Naive B cell (primary cell): ENCODE data around the gene ITSN1. TPM values are rescaled to one million over a fixed set of nuclear protein-coding genes. Genes with fewer than 3 reads are reported as not detected.

ENCODE experiments used
- ATAC-seq, 2 donors: fragments of 150-1000 bp; cut with Tn5 transposase; 2 replicates each; pipeline ENCODE4 v1.10.0; 2021; ENCODE audit warnings: low read depth in 2 of 2, mild to moderate bottlenecking in 2 of 2, moderate library complexity in 2 of 2
- DNase-seq: peaks from one replicate; pipeline ENCODE4 v3.0.0; 2022
- H3K27ac Mint-ChIP-seq, 6 donors: one replicate each; pipeline ENCODE4 v1.8.0; 2020 to 2022; ENCODE audit warnings: mild to moderate bottlenecking in 6 of 6, mixed read lengths in 6 of 6, moderate library complexity in 5 of 6, inconsistent platforms in 2 of 6
- H3K27me3 Mint-ChIP-seq, 3 donors: one replicate each; pipeline ENCODE4 v1.8.0; 2021 to 2022; ENCODE audit warnings: mixed read lengths in 3 of 3, mild to moderate bottlenecking in 1 of 3
- H3K36me3 Mint-ChIP-seq, 2 donors: one replicate each; pipeline ENCODE4 v1.8.0; 2020 to 2022; ENCODE audit warnings: mixed read lengths in 2 of 2, inconsistent platforms in 1 of 2, mild to moderate bottlenecking in 1 of 2
- H3K4me1 Mint-ChIP-seq, 3 donors: one replicate each; pipeline ENCODE4 v1.8.0; 2020 to 2022; ENCODE audit warnings: mixed read lengths in 3 of 3, inconsistent platforms in 1 of 3, mild to moderate bottlenecking in 1 of 3, moderate library complexity in 1 of 3
- H3K4me3 Mint-ChIP-seq, 8 donors: one replicate each; pipeline ENCODE4 v1.8.0; 2020 to 2022; ENCODE audit warnings: mild to moderate bottlenecking in 8 of 8, mixed read lengths in 8 of 8, moderate library complexity in 8 of 8, inconsistent platforms in 2 of 8
- H3K9me3 Mint-ChIP-seq, 7 donors: one replicate each; pipeline ENCODE4 v1.8.0; 2020 to 2022; ENCODE audit warnings: mixed read lengths in 7 of 7, mild to moderate bottlenecking in 5 of 7, inconsistent platforms in 2 of 7, moderate library complexity in 1 of 7
- polyA plus RNA-seq, 6 donors: library from polyadenylated mRNA; unstranded; fragments of 300-500 nt; fragmentation: Illumina TruSeq; gene quantifications; one replicate each; pipeline ENCODE4 v1.2.3, GENCODE V29; 2021; ENCODE audit warnings: low read depth in 6 of 6

Gene ITSN1
- polyA plus RNA-seq, 6 donors from 2014 or later: 0.12 to 1.4 (median 0.60) TPM; not detected in 1

GRCh38 chr21:33760641-33761440 is 118.5 kb downstream of the ITSN1 start:
- Mint-ChIP-seq H3K4me1 (no peaks in the 10 kb centered on the region), H3K27ac (no peak overlapping the region), H3K27me3 (no peaks in the 10 kb centered on the region), H3K4me3 (no peak overlapping the region), H3K36me3 (no peaks in the 10 kb centered on the region), H3K9me3 (peaks cover 0 to 2% (median 0%) of the 10 kb centered on the region in 7 donors)
- no peak for ATAC-seq
- DNase-seq: no peak

DNA sequence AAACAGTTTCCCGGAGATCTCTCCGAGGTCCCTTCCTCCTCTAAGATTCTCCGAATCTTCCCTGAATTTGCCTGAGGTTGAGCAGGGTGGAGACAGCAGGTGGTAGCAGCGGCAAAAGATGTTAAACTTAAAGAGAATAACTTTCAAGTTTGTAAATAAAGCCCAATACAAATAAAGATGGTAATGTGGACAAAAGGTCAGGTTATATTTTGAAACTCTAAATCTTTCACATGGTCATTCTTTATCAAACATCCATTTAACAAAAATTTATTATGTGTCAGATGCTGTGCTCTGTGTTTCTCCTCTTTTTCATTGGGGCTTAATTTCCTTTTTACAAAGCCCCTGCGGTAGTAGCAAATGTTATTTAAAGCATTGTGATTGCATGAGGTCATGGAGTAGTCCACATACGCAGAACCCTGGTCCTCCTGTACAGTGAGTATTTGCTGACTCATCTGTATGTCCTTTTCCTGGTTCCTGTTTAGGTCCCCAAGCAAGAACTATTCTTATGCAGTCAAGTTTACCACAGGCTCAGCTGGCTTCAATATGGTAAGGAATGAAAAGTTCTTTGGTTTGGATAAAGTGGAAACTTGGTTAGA is 119.2 kb downstream of the ITSN1 start:
- H3K9me3 Mint-ChIP-seq: peaks cover 0 to 2% (median 0%) of the 10 kb centered on the region in 7 donors
- no peak overlapping the region for H3K27ac Mint-ChIP-seq
- H3K4me1 Mint-ChIP-seq: no peaks in the 10 kb centered on the region
- no peaks in the 10 kb centered on the region for H3K27me3 Mint-ChIP-seq
- ATAC-seq (no peak), DNase-seq (no peak)
- no peak overlapping the region for H3K4me3 Mint-ChIP-seq
- no peaks in the 10 kb centered on the region for H3K36me3 Mint-ChIP-seq

DNA sequence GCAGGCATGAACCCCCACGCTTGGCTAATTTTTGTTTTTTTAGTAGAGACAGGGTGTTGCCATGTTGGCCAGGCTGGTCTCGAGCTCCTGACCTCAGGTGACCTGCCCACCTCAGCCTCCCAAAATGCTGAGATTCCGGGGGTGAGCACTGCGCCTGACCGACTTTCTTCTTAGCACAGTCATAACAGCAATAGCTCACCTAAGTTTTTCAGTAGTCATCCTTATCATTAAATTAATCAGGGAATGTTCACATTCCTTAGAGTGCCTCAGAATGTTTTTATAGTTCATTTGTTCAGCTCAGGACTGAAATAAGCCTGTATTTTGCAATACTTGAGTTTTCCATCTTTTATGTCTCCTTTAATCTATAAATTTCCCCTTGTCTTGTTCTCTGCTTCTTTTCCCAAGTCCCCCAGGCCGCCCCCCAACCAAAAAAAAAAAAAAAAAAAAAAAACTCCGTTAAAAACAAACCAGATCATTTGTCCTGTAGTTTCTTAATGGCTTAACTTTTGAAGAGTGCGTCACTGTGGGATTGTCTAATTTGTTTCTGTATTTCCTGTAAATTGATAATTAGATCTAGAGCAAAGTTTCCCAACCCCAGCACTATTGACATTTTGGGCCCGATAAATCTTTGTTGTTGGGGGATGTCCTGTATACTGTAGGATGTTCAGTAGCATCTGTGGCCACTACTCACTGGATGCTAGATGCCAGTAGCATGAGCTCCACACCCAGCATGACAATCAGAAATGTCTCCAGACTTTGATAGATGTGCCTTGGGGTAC is 120.7 kb downstream of the ITSN1 start:
- H3K9me3 Mint-ChIP-seq: peaks cover 0 to 2% (median 0%) of the 10 kb centered on the region in 7 donors
- ATAC-seq (no peak), DNase-seq (no peak)
- H3K4me1 Mint-ChIP-seq: no peaks in the 10 kb centered on the region
- H3K4me3 Mint-ChIP-seq: no peak overlapping the region
- no peaks in the 10 kb centered on the region for H3K27me3 Mint-ChIP-seq
- H3K27ac Mint-ChIP-seq: no peak overlapping the region
- H3K36me3 Mint-ChIP-seq: no peaks in the 10 kb centered on the region

GRCh38 chr21:33763582-33763899 is 121.2 kb downstream of the ITSN1 start:
- Mint-ChIP-seq H3K9me3 (peaks cover 0 to 2% (median 0%) of the 10 kb centered on the region in 7 donors), H3K27me3 (no peaks in the 10 kb centered on the region), H3K27ac (no peak overlapping the region), H3K36me3 (no peaks in the 10 kb centered on the region), H3K4me3 (no peak overlapping the region), H3K4me1 (no peaks in the 10 kb centered on the region)
- DNase-seq (no peak), ATAC-seq (no peak)

- Mint-ChIP-seq H3K9me3 (peaks cover 0 to 7% (median 3%) of the 10 kb centered on the region in 7 donors), H3K27ac (no peak overlapping the region), H3K4me1 (no peaks in the 10 kb centered on the region), H3K4me3 (no peak overlapping the region), H3K27me3 (peaks cover 0 to 13% (median 0%) of the 10 kb centered on the region in 3 donors), H3K36me3 (peaks cover 0 to 10% of the 10 kb centered on the region in 2 donors)
- no peak for DNase-seq
- ATAC-seq: no peak
These were observed 124.9 kb downstream of the ITSN1 start for GRCh38 chr21:33767236-33767635.

DNA sequence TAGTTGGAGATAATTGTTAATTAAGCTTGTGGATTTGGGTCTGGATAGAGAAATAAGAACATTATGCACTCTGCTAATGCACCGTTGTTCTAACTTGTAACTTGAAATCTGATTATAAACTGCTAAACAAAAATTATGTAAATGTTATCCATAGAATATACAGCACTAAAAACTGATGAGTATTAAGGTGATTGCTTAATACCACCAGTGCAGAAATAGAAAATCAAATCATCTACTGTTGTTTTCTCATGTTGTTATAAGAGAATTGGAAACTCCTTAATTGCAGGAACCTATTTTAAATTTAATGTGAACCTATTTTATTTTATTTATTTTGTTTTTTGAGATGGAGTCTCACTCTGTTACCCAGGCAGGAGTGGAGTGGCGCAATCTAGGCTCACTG is 125.7 kb downstream of the ITSN1 start:
- peaks cover 0 to 7% (median 3%) of the 10 kb centered on the region in 7 donors for H3K9me3 Mint-ChIP-seq
- H3K36me3 Mint-ChIP-seq: peaks cover 0 to 10% of the 10 kb centered on the region in 2 donors
- DNase-seq (no peak), ATAC-seq (no peak)
- no peak overlapping the region for H3K4me3 Mint-ChIP-seq
- peaks cover 0 to 13% (median 0%) of the 10 kb centered on the region in 3 donors for H3K27me3 Mint-ChIP-seq
- no peak overlapping the region for H3K27ac Mint-ChIP-seq
- H3K4me1 Mint-ChIP-seq: no peaks in the 10 kb centered on the region

GRCh38 chr21:33769057-33769456 is 126.8 kb downstream of the ITSN1 start:
- Mint-ChIP-seq H3K9me3 (peaks cover 0 to 7% (median 3%) of the 10 kb centered on the region in 7 donors), H3K27ac (no peak overlapping the region), H3K36me3 (peaks cover 0 to 10% of the 10 kb centered on the region in 2 donors), H3K27me3 (peaks cover 0 to 13% (median 0%) of the 10 kb centered on the region in 3 donors), H3K4me1 (no peaks in the 10 kb centered on the region), H3K4me3 (no peak overlapping the region)
- ATAC-seq (no peak), DNase-seq (no peak)

DNA sequence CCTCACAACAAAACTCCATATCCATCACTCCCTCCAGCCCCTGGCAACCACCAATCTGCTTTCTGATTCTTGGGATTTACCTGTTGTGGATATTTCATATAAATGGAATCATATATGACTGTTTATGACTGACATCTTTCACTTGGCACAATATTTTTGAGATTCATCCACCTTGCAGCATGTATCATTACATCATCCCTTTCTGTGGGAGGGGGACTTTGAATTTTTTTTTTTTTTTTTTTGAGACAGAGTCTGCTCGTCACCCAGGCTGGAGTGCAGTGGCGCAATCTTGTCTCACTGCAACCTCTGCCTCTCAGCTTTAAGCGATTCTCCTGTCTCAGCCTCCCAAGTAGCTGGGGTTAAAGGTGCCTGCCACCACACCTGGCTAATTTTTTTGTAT is 128.2 kb downstream of the ITSN1 start:
- DNase-seq (no peak), ATAC-seq (no peak)
- Mint-ChIP-seq H3K4me3 (no peak overlapping the region), H3K36me3 (peaks cover 0 to 10% of the 10 kb centered on the region in 2 donors), H3K9me3 (peaks cover 0 to 7% (median 3%) of the 10 kb centered on the region in 7 donors), H3K4me1 (no peaks in the 10 kb centered on the region), H3K27ac (no peak overlapping the region), H3K27me3 (peaks cover 0 to 13% (median 0%) of the 10 kb centered on the region in 3 donors)

DNA sequence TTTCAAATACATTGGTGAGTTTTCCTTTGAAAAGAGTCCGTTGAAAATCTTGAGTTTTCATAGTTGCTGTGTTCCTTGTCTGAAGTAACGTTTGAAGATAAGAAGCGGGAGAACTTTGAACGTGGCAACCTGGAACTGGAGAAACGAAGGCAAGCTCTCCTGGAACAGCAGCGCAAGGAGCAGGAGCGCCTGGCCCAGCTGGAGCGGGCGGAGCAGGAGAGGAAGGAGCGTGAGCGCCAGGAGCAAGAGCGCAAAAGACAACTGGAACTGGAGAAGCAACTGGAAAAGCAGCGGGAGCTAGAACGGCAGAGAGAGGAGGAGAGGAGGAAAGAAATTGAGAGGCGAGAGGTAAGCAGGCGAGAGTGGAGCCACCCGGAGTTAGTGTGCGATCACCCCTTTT is 129.7 kb downstream of the ITSN1 start:
- H3K27ac Mint-ChIP-seq: no peak overlapping the region
- H3K27me3 Mint-ChIP-seq: peaks cover 0 to 13% (median 0%) of the 10 kb centered on the region in 3 donors
- ATAC-seq (no peak), DNase-seq (no peak)
- no peak overlapping the region for H3K4me3 Mint-ChIP-seq
- H3K4me1 Mint-ChIP-seq: no peaks in the 10 kb centered on the region
- peaks cover 0 to 7% (median 3%) of the 10 kb centered on the region in 7 donors for H3K9me3 Mint-ChIP-seq
- H3K36me3 Mint-ChIP-seq: peaks cover 0 to 10% of the 10 kb centered on the region in 2 donors

GRCh38 chr21:33774551-33774950 is 132.2 kb downstream of the ITSN1 start:
- peaks cover 0 to 13% (median 0%) of the 10 kb centered on the region in 3 donors for H3K27me3 Mint-ChIP-seq
- no peak for DNase-seq
- no peak for ATAC-seq
- no peaks in the 10 kb centered on the region for H3K4me1 Mint-ChIP-seq
- peaks cover 0 to 22% of the 10 kb centered on the region in 2 donors for H3K36me3 Mint-ChIP-seq
- H3K4me3 Mint-ChIP-seq: no peak overlapping the region
- no peak overlapping the region for H3K27ac Mint-ChIP-seq
- H3K9me3 Mint-ChIP-seq: peaks cover 7 to 17% (median 10%) of the 10 kb centered on the region in 7 donors

- peaks cover 0 to 13% (median 0%) of the 10 kb centered on the region in 3 donors for H3K27me3 Mint-ChIP-seq
- no peak for ATAC-seq
- no peak overlapping the region for H3K27ac Mint-ChIP-seq
- H3K9me3 Mint-ChIP-seq: peaks cover 7 to 17% (median 13%) of the 10 kb centered on the region in 7 donors
- H3K4me3 Mint-ChIP-seq: no peak overlapping the region
- peaks cover 0 to 23% of the 10 kb centered on the region in 2 donors for H3K36me3 Mint-ChIP-seq
- H3K4me1 Mint-ChIP-seq: no peaks in the 10 kb centered on the region
- no peak for DNase-seq
These were observed 133.0 kb downstream of the ITSN1 start for GRCh38 chr21:33775100-33775828.

- Mint-ChIP-seq H3K9me3 (peaks cover 4 to 17% (median 8%) of the 10 kb centered on the region in 7 donors), H3K4me1 (no peaks in the 10 kb centered on the region), H3K4me3 (no peak overlapping the region), H3K27ac (no peak overlapping the region), H3K27me3 (no peaks in the 10 kb centered on the region), H3K36me3 (peaks cover 0 to 12% of the 10 kb centered on the region in 2 donors)
- ATAC-seq (no peak), DNase-seq (no peak)
These were observed 138.3 kb downstream of the ITSN1 start for GRCh38 chr21:33780631-33781030.

- Mint-ChIP-seq H3K4me1 (no peaks in the 10 kb centered on the region), H3K9me3 (peaks cover 4 to 17% (median 8%) of the 10 kb centered on the region in 7 donors), H3K27me3 (no peaks in the 10 kb centered on the region), H3K4me3 (no peak overlapping the region), H3K36me3 (peaks cover 0 to 12% of the 10 kb centered on the region in 2 donors), H3K27ac (no peak overlapping the region)
- ATAC-seq: no peak
- no peak for DNase-seq
These were observed 138.8 kb downstream of the ITSN1 start for GRCh38 chr21:33781121-33781520.
